ENCODE results near the gene CKLF.
"Not testable (repeated sequence)": the region's sequence is repeated elsewhere in the genome, so short reads cannot be mapped to it uniquely, and the experiment has no call there.

Gene CKLF

GRCh38 chr16:66605177-66605978 is 53.0 kb downstream of the CKLF start:
- ATAC-seq, result peak; percentile 13
- Mint-ChIP-seq H3K27me3 (peaks cover 76% of the 10 kb centered on the region), H3K9me3 (peaks cover 9% of the 10 kb centered on the region), H3K27ac (no peak overlapping the region), H3K4me3 (peak overlapping the region; percentile 27), H3K36me3 (peaks cover 9% of the 10 kb centered on the region), H3K4me1 (peaks cover 38% of the 10 kb centered on the region)

- Mint-ChIP-seq H3K9me3 (peaks cover 2% of the 10 kb centered on the region), H3K4me3 (peak overlapping the region; percentile 30), H3K4me1 (peaks cover 38% of the 10 kb centered on the region), H3K27ac (no peak overlapping the region), H3K27me3 (peaks cover 76% of the 10 kb centered on the region), H3K36me3 (peaks cover under 1% of the 10 kb centered on the region)
- ATAC-seq, result peak; percentile 82
Measured at GRCh38 chr16:66605979-66606751, 53.8 kb downstream of the CKLF start.

GRCh38 chr16:66608241-66609138 is 56.1 kb downstream of the CKLF start:
- H3K9me3 Mint-ChIP-seq, result no peaks in the 10 kb centered on the region
- peaks cover 31% of the 10 kb centered on the region for H3K4me1 Mint-ChIP-seq
- peaks cover 60% of the 10 kb centered on the region for H3K27me3 Mint-ChIP-seq
- H3K4me3 Mint-ChIP-seq, result no peak overlapping the region
- no peaks in the 10 kb centered on the region for H3K36me3 Mint-ChIP-seq
- no peak overlapping the region for H3K27ac Mint-ChIP-seq
- peak; percentile 42 for ATAC-seq

GRCh38 chr16:66609139-66609510 is 56.7 kb downstream of the CKLF start:
- ATAC-seq, result no peak
- Mint-ChIP-seq H3K4me3 (no peak overlapping the region), H3K27ac (no peak overlapping the region), H3K9me3 (no peaks in the 10 kb centered on the region), H3K36me3 (no peaks in the 10 kb centered on the region), H3K27me3 (peaks cover 54% of the 10 kb centered on the region), H3K4me1 (peaks cover 25% of the 10 kb centered on the region)

GRCh38 chr16:66610111-66610820 is 57.9 kb downstream of the CKLF start:
- no peak overlapping the region for H3K4me3 Mint-ChIP-seq
- no peaks in the 10 kb centered on the region for H3K36me3 Mint-ChIP-seq
- no peaks in the 10 kb centered on the region for H3K9me3 Mint-ChIP-seq
- H3K27ac Mint-ChIP-seq, result no peak overlapping the region
- peaks cover 56% of the 10 kb centered on the region for H3K27me3 Mint-ChIP-seq
- no peak for ATAC-seq
- H3K4me1 Mint-ChIP-seq, result peaks cover 21% of the 10 kb centered on the region

- not testable (repeated sequence) for H3K36me3 Mint-ChIP-seq, ATAC-seq, H3K9me3 Mint-ChIP-seq, H3K27ac Mint-ChIP-seq, H3K4me1 Mint-ChIP-seq, H3K4me3 Mint-ChIP-seq
- peaks cover 50% of the 10 kb centered on the region for H3K27me3 Mint-ChIP-seq
Measured at GRCh38 chr16:66611911-66612310, 59.5 kb downstream of the CKLF start.

- Mint-ChIP-seq H3K36me3 (no peaks in the 10 kb centered on the region), H3K4me3 (no peak overlapping the region), H3K27me3 (peaks cover 49% of the 10 kb centered on the region), H3K9me3 (no peaks in the 10 kb centered on the region), H3K27ac (no peak overlapping the region), H3K4me1 (peaks cover 7% of the 10 kb centered on the region)
- no peak for ATAC-seq
Measured at GRCh38 chr16:66612422-66612821, 60.0 kb downstream of the CKLF start.

- Mint-ChIP-seq H3K4me1 (no peaks in the 10 kb centered on the region), H3K4me3 (no peak overlapping the region), H3K9me3 (no peaks in the 10 kb centered on the region), H3K27ac (no peak overlapping the region), H3K36me3 (no peaks in the 10 kb centered on the region), H3K27me3 (peaks cover 37% of the 10 kb centered on the region)
- ATAC-seq, result no peak
Measured at GRCh38 chr16:66614161-66614802, 61.9 kb downstream of the CKLF start.
